Naive thymus-derived CD8-positive, alpha-beta T cell (primary cell): ENCODE data around the gene APOC3. TPM values are rescaled to one million over a fixed set of nuclear protein-coding genes. Genes with fewer than 3 reads are reported as not detected.
A peak's percentile ranks its signal among the peaks of the same experiment; 100 is the strongest.
"Not testable (repeated sequence)": the region's sequence is repeated elsewhere in the genome, so short reads cannot be mapped to it uniquely, and the experiment has no call there.

Experiments used
- ATAC-seq, 2 donors: fragments of 150-1000 bp; cut with Tn5 transposase in 1 of 2; sonication (Bioruptor Pico), chemical (Tn5 transposase) in 1 of 2; 1 replicate in 1 of 2; 2 replicates in 1 of 2; pipeline ENCODE4 v1.10.0; 2021; ENCODE audit warnings: mild to moderate bottlenecking in 2 of 2, moderate library complexity in 2 of 2
- POLR2A ChIA-PET: fragments of 350-600 bp; sonication (Branson Sonifier 250); formaldehyde crosslinking; loops from one replicate; lab custom pipeline; 2021; ENCODE audit warnings: antibody characterized with exemption; lab: Charles Lee
- DNase-seq, 10 donors: peaks; one replicate each; pipeline versions ENCODE4 v3.0.0 to v3.0.0-alpha.2; 2020 to 2022
- H3K27ac Mint-ChIP-seq, 10 donors: one replicate each; pipeline ENCODE4 v1.8.0; 2020 to 2022; ENCODE audit warnings: mild to moderate bottlenecking in 10 of 10, mixed read lengths in 10 of 10, moderate library complexity in 4 of 10, inconsistent platforms in 1 of 10
- H3K27me3 Mint-ChIP-seq, 5 donors: one replicate each; pipeline ENCODE4 v1.8.0; 2021 to 2022; ENCODE audit warnings: mixed read lengths in 5 of 5
- H3K36me3 Mint-ChIP-seq, 3 donors: one replicate each; pipeline ENCODE4 v1.8.0; 2020 to 2022; ENCODE audit warnings: mixed read lengths in 3 of 3, mild to moderate bottlenecking in 2 of 3, inconsistent platforms in 1 of 3
- H3K4me1 Mint-ChIP-seq, 4 donors: one replicate each; pipeline ENCODE4 v1.8.0; 2021 to 2022; ENCODE audit warnings: mixed read lengths in 4 of 4
- H3K4me3 Mint-ChIP-seq, 10 donors: one replicate each; pipeline ENCODE4 v1.8.0; 2020 to 2022; ENCODE audit warnings: mild to moderate bottlenecking in 10 of 10, mixed read lengths in 10 of 10, moderate library complexity in 6 of 10, inconsistent platforms in 1 of 10
- H3K9me3 Mint-ChIP-seq, 9 donors: one replicate each; pipeline ENCODE4 v1.8.0; 2020 to 2022; ENCODE audit warnings: mixed read lengths in 9 of 9, mild to moderate bottlenecking in 3 of 9, inconsistent platforms in 1 of 9, moderate library complexity in 1 of 9
- polyA plus RNA-seq, 3 donors: library from polyadenylated mRNA; unstranded; fragments of 300-500 nt; fragmentation: Illumina TruSeq; gene quantifications; one replicate each; pipeline ENCODE4 v1.2.3, GENCODE V29; 2021
- total RNA-seq, 8 experiments: library from RNA in 2 of 8; stranded (reverse) in 2 of 8; gene quantifications; one replicate each; pipeline ENCODE4 v1.2.3 and lab custom pipeline; 2021 to 2026

The APOC3 gene
- total and polyA plus RNA-seq, 5 experiments from 2014 or later: not detected

DNA sequence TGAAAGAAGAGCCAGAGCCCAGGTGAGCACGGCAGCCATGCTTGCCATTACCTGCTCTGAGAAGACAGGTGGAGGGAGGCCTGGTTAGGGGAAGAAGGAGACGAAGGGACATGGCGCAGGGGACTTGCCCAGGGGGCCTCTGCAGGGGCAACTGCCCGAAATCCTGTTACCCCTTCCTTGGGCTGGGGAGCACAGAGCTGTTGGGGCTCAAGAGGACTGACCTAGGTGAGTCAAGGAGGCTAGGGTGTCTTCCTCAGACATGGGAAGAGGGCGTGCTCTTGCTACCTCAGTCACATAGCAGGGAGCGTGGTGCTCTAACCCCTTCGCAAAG is 37.9 kb upstream of the APOC3 start, which contains the start of gene APOA5:
Gene APOA5 (minus strand): TSS at position 67 of the 331 bp plus-strand sequence. CDS start 19 bp downstream, at position 48.
- peaks cover 0 to 7% (median 0%) of the 10 kb centered on the region in 3 donors for H3K36me3 Mint-ChIP-seq
- peak within 1 kb of the TSS in 7 of 10 donors; percentile 52 to 88 (median 77) for H3K27ac Mint-ChIP-seq
- no peak for ATAC-seq
- peaks cover 0 to 5% (median 0%) of the 10 kb centered on the region in 5 donors for H3K27me3 Mint-ChIP-seq
- peak within 1 kb of the TSS in 9 of 10 donors; percentile 4 to 84 (median 44) for H3K4me3 Mint-ChIP-seq
- POLR2A ChIA-PET: interaction anchor here (0.6 to 3.5 kb wide), 8 partner anchors 19 to 1723 kb away, joined by 3 to 29 read pairs (median 6); partner anchors contain the start of genes APOA1, BUD13 and SIK3
- peaks cover 20 to 29% (median 21%) of the 10 kb centered on the region in 4 donors for H3K4me1 Mint-ChIP-seq
- DNase-seq: no peak
- peaks cover 0 to 2% (median 0%) of the 10 kb centered on the region in 9 donors for H3K9me3 Mint-ChIP-seq

- Mint-ChIP-seq H3K4me3 (peak overlapping the region in 1 of 10 donors; percentile 14), H3K9me3 (peaks cover 0 to 2% (median 0%) of the 10 kb centered on the region in 9 donors), H3K4me1 (peaks cover 16 to 24% (median 16%) of the 10 kb centered on the region in 4 donors), H3K36me3 (peaks cover 0 to 2% (median 0%) of the 10 kb centered on the region in 3 donors), H3K27me3 (peaks cover 0 to 5% (median 0%) of the 10 kb centered on the region in 5 donors), H3K27ac (no peak overlapping the region)
- DNase-seq (no peak), ATAC-seq (no peak)
- POLR2A ChIA-PET: interaction anchor here (0.6 to 3.5 kb wide), 3 partner anchors 44 to 1723 kb away, joined by 4 to 29 read pairs (median 11); partner anchors contain the start of gene APOA1
These were observed 37.4 kb upstream of the APOC3 start for GRCh38 chr11:116792144-116792868.

DNA sequence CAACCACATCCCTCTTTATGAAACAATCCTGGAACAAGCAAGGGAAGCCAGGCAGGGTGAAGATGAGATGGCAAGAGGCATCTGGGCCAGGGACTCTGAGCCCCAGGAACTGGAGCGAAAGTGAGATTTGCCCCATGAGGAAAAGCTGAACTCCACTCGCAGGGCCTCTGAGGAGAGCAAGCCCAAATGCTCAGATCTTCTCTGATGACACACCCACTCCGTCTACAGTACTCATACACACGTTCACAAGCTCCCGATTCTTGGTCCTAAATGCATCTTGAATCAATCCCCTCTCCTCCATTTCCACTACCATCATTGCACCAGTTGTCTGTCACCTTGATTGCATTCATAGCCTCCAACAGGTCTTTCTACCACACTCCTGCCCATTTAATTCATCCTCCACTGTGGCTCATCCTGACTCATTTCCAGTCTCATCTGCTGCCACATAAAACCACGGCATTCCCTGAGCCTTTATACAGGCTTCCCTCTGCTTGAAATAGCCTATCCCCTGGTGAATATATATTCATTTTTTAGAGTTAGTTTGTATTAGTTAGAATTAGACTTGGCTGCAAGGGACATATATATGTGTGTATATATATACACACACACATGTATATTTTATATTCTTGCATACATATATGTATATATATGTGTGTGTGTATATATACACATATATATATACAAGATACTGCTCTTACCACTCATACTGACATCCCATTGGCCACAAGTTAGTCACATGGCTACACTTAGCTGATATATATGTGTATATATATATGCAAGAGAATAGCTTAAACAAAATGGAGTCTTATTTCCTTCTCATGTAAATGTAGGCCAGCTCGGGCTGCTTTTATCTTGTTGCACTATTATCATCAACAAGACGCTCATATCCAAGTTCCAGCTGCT is 36.6 kb upstream of the APOC3 start:
- Mint-ChIP-seq H3K9me3 (no peaks in the 10 kb centered on the region), H3K27ac (peak overlapping the region in 2 of 10 donors; percentile 11 to 49), H3K4me1 (peaks cover 11 to 19% (median 13%) of the 10 kb centered on the region in 4 donors), H3K27me3 (peaks cover 0 to 5% (median 0%) of the 10 kb centered on the region in 5 donors), H3K4me3 (no peak overlapping the region), H3K36me3 (peaks cover 0 to 2% (median 0%) of the 10 kb centered on the region in 3 donors)
- no peak for ATAC-seq
- POLR2A ChIA-PET: no interaction called here
- DNase-seq: no peak

- POLR2A ChIA-PET: no interaction called here
- Mint-ChIP-seq H3K4me1 (peaks cover 6 to 13% (median 7%) of the 10 kb centered on the region in 4 donors), H3K36me3 (no peaks in the 10 kb centered on the region), H3K27ac (no peak overlapping the region), H3K9me3 (no peaks in the 10 kb centered on the region), H3K27me3 (peaks cover 0 to 5% (median 0%) of the 10 kb centered on the region in 5 donors), H3K4me3 (no peak overlapping the region)
- DNase-seq: no peak
- ATAC-seq: no peak
These were observed 36.0 kb upstream of the APOC3 start for GRCh38 chr11:116793772-116794097.

- POLR2A ChIA-PET: no interaction called here
- DNase-seq (no peak), ATAC-seq (no peak)
- H3K4me1 Mint-ChIP-seq: peaks cover 5 to 9% (median 5%) of the 10 kb centered on the region in 4 donors
- H3K4me3 Mint-ChIP-seq: no peak overlapping the region
- peak overlapping the region in 2 of 10 donors; percentile 5 to 70 for H3K27ac Mint-ChIP-seq
- peaks cover 0 to 6% (median 0%) of the 10 kb centered on the region in 5 donors for H3K27me3 Mint-ChIP-seq
- no peaks in the 10 kb centered on the region for H3K36me3 Mint-ChIP-seq
- no peaks in the 10 kb centered on the region for H3K9me3 Mint-ChIP-seq
These were observed 34.9 kb upstream of the APOC3 start for GRCh38 chr11:116794851-116795250.

GRCh38 chr11:116796548-116796947 is 33.2 kb upstream of the APOC3 start:
- Mint-ChIP-seq H3K4me3 (no peak overlapping the region), H3K36me3 (no peaks in the 10 kb centered on the region), H3K4me1 (peaks cover 0 to 1% (median under 1%) of the 10 kb centered on the region in 4 donors), H3K27ac (no peak overlapping the region), H3K27me3 (peaks cover 0 to 7% (median 3%) of the 10 kb centered on the region in 5 donors), H3K9me3 (no peaks in the 10 kb centered on the region)
- POLR2A ChIA-PET: no interaction called here
- DNase-seq (no peak), ATAC-seq (no peak)

- POLR2A ChIA-PET: no interaction called here
- H3K27ac Mint-ChIP-seq: no peak overlapping the region
- no peak for DNase-seq
- H3K4me3 Mint-ChIP-seq: no peak overlapping the region
- no peaks in the 10 kb centered on the region for H3K36me3 Mint-ChIP-seq
- H3K4me1 Mint-ChIP-seq: no peaks in the 10 kb centered on the region
- H3K27me3 Mint-ChIP-seq: peaks cover 0 to 8% (median 3%) of the 10 kb centered on the region in 5 donors
- no peaks in the 10 kb centered on the region for H3K9me3 Mint-ChIP-seq
- no peak for ATAC-seq
These were observed 31.9 kb upstream of the APOC3 start for GRCh38 chr11:116797816-116798215.

GRCh38 chr11:116798368-116798767 is 31.3 kb upstream of the APOC3 start:
- POLR2A ChIA-PET: no interaction called here
- no peaks in the 10 kb centered on the region for H3K9me3 Mint-ChIP-seq
- ATAC-seq: no peak
- DNase-seq: no peak
- H3K36me3 Mint-ChIP-seq: no peaks in the 10 kb centered on the region
- no peak overlapping the region for H3K27ac Mint-ChIP-seq
- H3K27me3 Mint-ChIP-seq: peaks cover 0 to 8% (median 3%) of the 10 kb centered on the region in 5 donors
- no peak overlapping the region for H3K4me3 Mint-ChIP-seq
- H3K4me1 Mint-ChIP-seq: no peaks in the 10 kb centered on the region

DNA sequence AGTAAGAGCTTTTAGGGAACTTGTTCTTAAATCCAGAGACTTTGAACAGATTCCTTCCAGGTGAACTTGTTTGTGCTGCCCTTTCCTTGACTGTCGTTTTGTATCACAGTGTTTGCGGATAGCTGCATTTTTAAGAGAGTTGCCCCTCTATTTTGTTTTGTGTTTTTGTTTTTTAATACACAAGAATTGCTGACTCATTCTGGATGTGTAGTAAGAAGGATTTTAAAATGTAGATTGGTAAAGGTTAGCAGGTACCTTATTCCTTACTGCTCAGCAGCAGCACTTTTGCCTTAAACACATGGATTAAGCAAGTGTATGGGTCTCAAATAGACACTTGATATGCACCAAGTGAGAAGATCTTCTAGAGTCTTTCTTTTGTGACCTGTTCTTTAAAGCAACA is 29.1 kb upstream of the APOC3 start:
- no peak for ATAC-seq
- no peak overlapping the region for H3K27ac Mint-ChIP-seq
- H3K9me3 Mint-ChIP-seq: no peaks in the 10 kb centered on the region
- no peak overlapping the region for H3K4me3 Mint-ChIP-seq
- DNase-seq: no peak
- peaks cover 0 to 8% (median 3%) of the 10 kb centered on the region in 5 donors for H3K27me3 Mint-ChIP-seq
- no peaks in the 10 kb centered on the region for H3K36me3 Mint-ChIP-seq
- POLR2A ChIA-PET: no interaction called here
- no peaks in the 10 kb centered on the region for H3K4me1 Mint-ChIP-seq

- H3K27me3 Mint-ChIP-seq, ATAC-seq, H3K4me3 Mint-ChIP-seq, H3K4me1 Mint-ChIP-seq, H3K36me3 Mint-ChIP-seq, H3K27ac Mint-ChIP-seq, DNase-seq, H3K9me3 Mint-ChIP-seq, POLR2A ChIA-PET: not testable (repeated sequence)
These were observed 28.0 kb upstream of the APOC3 start for GRCh38 chr11:116801662-116802061.

DNA sequence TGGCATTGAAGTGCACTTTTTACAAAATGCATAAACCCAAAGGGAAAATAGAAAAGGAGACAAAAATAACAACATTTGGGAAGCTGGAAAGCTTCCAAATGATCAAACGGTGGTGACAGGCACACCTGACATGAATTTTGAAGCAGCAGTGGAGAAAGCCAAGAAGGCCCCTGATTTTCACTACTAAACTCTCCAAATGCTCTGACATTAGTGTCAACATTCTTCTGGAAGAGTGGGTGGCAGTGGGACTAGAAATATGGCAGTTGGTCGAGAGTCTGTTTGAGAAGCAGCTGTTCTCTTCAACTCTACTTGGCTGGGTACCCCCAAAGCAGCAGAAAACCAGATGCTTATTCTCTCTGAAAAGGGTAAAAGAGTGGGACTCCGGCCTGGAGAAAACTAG is 25.7 kb upstream of the APOC3 start:
- Mint-ChIP-seq H3K4me1 (no peaks in the 10 kb centered on the region), H3K9me3 (no peaks in the 10 kb centered on the region), H3K27me3 (peaks cover 0 to 7% (median 4%) of the 10 kb centered on the region in 5 donors), H3K36me3 (no peaks in the 10 kb centered on the region), H3K27ac (peak overlapping the region in 1 of 10 donors; percentile 31), H3K4me3 (no peak overlapping the region)
- DNase-seq (no peak), ATAC-seq (no peak)
- POLR2A ChIA-PET: no interaction called here

GRCh38 chr11:116807601-116808261 is 22.0 kb upstream of the APOC3 start:
- Mint-ChIP-seq H3K27me3 (peaks cover 0 to 4% (median 2%) of the 10 kb centered on the region in 5 donors), H3K4me1 (no peaks in the 10 kb centered on the region), H3K9me3 (no peaks in the 10 kb centered on the region), H3K4me3 (no peak overlapping the region), H3K27ac (peak overlapping the region in 1 of 10 donors; percentile 30), H3K36me3 (no peaks in the 10 kb centered on the region)
- ATAC-seq (no peak), DNase-seq (no peak)
- POLR2A ChIA-PET: no interaction called here
